ENCODE results near the gene SMDT1. TPM values are rescaled to one million over a fixed set of nuclear protein-coding genes. Genes with fewer than 3 reads are reported as not detected.
A peak's percentile ranks its signal among the peaks of the same experiment; 100 is the strongest.
"Not testable (repeated sequence)": the region's sequence is repeated elsewhere in the genome, so short reads cannot be mapped to it uniquely, and the experiment has no call there.

The SMDT1 gene
- total RNA-seq, 1 donor from 2014 or later, result 86.4 TPM

GRCh38 chr22:42070517-42071422 is 8.7 kb upstream of the SMDT1 start, which contains the start of gene NAGA:
Gene NAGA (minus strand): TSS chr22:42070812. CDS start chr22:42070297, 515 bp downstream.
- peak; percentile 96 for DNase-seq (ENCODE audit: low spot score)

DNA sequence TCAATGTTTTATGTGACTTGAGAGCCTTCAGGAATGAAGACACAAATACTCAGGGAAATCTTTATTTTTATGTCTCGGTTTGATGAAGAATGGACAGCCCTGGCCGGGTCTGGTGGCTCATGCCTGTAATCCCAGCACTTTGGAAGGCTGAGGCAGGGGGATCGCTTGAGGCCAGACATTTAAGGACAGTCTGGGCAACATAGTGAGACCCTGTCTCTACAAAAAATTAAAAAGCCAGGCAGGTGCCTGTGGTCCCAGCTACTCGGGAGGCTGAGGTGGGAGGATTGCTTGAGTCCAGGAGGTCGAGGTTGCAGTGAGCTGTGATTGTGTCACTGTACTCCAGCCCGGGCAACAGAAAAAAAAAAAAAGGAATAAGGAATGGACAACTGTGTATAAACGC is 8.0 kb upstream of the SMDT1 start:
- not testable (repeated sequence) for DNase-seq (ENCODE audit: low spot score)

- no peak for DNase-seq (ENCODE audit: low spot score)
Observed at GRCh38 chr22:42072606-42073330, 6.7 kb upstream of the SMDT1 start.

- DNase-seq (ENCODE audit: low spot score), result no peak
Observed at GRCh38 chr22:42073621-42074041, 5.9 kb upstream of the SMDT1 start.

- DNase-seq (ENCODE audit: low spot score), result peak; percentile 48
Observed at GRCh38 chr22:42074132-42074811, 5.2 kb upstream of the SMDT1 start, which contains the start of gene PHETA2. Gene PHETA2 (plus strand): TSS chr22:42074248. CDS start chr22:42077294, 3,046 bp downstream.

- peak; percentile 37 for DNase-seq (ENCODE audit: low spot score)
Observed at GRCh38 chr22:42074846-42075676, 4.4 kb upstream of the SMDT1 start.

- DNase-seq (ENCODE audit: low spot score), result peak; percentile 44
Observed at GRCh38 chr22:42076764-42077485, 2.6 kb upstream of the SMDT1 start.

- peak; percentile 51 for DNase-seq (ENCODE audit: low spot score)
Observed at GRCh38 chr22:42077486-42078125, 1.9 kb upstream of the SMDT1 start.

- DNase-seq (ENCODE audit: low spot score), result no peak
Observed at GRCh38 chr22:42078469-42079318, 806 bp upstream of the SMDT1 start.

DNA sequence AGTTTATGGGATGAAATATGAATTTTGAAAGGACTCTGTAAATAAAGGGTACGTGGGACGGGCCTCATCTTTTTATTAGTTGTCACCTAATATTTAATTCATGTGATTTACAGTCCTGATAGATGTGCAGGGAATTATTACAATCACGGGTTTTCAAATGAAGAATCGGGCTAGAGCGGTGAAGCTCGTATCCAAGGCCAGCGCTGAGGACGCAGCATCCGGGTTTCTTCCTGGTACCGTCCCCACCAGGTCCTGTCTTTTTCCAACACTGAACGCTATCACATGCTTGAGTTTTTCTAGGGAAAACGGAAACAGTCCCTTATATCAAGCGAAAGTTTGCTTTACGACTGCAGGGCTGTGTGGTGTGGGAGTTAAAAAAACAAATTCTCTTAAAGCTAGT is 787 bp downstream of the SMDT1 start:
- DNase-seq (ENCODE audit: low spot score), result peak; percentile 53

DNA sequence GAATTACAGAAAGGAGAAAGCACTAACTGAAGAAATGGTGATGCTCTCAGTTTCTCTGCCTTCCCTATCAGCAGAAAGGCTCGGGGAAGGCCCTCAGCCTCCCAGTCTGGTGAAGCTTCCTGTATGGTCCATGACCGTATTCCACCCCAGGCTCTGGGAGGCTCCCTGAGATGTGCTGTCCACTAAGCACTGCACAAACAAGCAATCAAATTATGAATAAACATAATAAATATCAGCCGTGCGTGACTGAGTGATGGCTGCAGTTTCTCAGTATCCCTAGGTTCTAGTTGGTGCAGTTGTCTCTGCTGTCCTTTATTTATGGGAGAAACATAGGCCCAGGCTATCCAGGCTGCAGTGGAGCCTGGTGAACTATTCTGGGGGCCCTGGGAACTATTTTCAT is 3.6 kb downstream of the SMDT1 start:
- DNase-seq (ENCODE audit: low spot score), result no peak

GRCh38 chr22:42084874-42085273 is 5.4 kb downstream of the SMDT1 start:
- no peak for DNase-seq (ENCODE audit: low spot score)

- DNase-seq (ENCODE audit: low spot score), result no peak
Observed at GRCh38 chr22:42086051-42086450, 6.6 kb downstream of the SMDT1 start.

DNA sequence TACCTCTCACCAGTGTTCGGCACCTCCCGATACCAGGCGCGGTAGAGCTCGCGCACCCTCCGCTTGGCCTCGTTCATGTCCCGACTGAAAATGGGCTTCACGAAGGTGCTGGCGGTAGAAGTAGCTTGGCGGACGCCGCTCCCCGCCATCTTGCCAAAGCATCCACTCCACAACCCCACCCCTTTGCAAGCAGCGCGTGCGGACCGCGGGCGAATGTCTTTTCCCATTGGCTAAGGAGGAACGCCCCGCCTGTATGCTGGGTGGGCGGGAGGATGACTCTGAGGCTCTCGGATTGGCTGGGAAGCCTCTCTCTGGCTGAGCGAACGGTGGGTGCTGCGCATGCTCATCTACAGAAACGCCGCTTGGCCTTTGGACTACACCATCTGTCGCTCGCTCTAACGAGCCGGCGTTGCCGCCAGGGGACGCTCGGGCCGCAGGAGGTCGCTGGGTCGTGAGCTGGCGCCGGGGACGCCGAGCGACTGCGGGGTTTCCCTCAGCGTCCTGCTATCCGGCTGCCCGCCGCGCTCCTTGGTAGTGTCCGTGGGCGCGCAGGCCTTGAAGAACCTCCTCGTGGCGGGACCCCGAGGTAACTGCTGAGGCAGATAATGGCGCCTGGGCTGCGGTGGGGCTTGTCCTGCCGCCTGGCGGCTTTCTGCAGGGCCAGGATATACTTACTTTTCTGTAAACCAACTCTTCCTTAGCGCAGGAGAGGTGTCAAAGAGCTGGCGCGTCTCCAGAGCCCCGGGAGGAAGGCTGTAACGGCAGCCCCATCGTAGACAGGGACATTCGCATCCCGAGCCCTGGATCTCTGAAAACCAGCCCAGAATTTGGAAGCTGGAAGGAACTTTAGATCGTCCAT is 11.3 kb downstream of the SMDT1 start, which contains the start of gene NDUFA6:
Gene NDUFA6, minus strand, starts transcription at position 177 of the 859 bp plus-strand sequence. Its CDS starts 28 bp downstream, at position 149.
- peak; percentile 99 for DNase-seq (ENCODE audit: low spot score)

GRCh38 chr22:42091455-42091782 is 11.9 kb downstream of the SMDT1 start:
- no peak for DNase-seq (ENCODE audit: low spot score)

- no peak for DNase-seq (ENCODE audit: low spot score)
Observed at GRCh38 chr22:42101199-42101598, 21.7 kb downstream of the SMDT1 start.

- not testable (repeated sequence) for DNase-seq (ENCODE audit: low spot score)
Observed at GRCh38 chr22:42104332-42104860, 24.9 kb downstream of the SMDT1 start.

DNA sequence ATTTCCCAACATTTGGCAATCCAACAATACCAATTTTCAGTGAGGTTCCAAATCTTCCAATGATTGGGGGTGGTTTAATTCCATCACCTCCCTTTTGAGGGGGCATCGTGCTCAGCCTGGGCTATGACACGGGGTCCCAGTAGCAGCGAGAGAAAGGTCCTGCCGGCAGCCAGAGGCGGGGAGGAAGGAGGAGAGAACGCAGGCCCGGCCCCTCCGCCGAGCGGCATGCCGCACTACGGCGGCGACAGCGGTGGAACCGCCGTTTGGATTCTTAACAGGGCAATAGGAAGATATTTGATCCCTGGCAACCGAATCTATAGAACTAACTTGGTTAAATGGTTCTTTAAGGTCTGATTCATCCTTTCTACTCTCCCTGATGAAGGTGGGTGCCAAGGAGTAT is 29.3 kb downstream of the SMDT1 start:
- DNase-seq (ENCODE audit: low spot score), result no peak
